ENCODE data around the gene MLLT1. TPM values are rescaled to one million over a fixed set of nuclear protein-coding genes. Genes with fewer than 3 reads are reported as not detected.

The MLLT1 gene
- total and polyA plus RNA-seq, 2 of the 8 experiments (the other 6 are each of a cell fraction or from before 2014, with no cell fraction given) = 18.8 to 45.1 TPM

DNA sequence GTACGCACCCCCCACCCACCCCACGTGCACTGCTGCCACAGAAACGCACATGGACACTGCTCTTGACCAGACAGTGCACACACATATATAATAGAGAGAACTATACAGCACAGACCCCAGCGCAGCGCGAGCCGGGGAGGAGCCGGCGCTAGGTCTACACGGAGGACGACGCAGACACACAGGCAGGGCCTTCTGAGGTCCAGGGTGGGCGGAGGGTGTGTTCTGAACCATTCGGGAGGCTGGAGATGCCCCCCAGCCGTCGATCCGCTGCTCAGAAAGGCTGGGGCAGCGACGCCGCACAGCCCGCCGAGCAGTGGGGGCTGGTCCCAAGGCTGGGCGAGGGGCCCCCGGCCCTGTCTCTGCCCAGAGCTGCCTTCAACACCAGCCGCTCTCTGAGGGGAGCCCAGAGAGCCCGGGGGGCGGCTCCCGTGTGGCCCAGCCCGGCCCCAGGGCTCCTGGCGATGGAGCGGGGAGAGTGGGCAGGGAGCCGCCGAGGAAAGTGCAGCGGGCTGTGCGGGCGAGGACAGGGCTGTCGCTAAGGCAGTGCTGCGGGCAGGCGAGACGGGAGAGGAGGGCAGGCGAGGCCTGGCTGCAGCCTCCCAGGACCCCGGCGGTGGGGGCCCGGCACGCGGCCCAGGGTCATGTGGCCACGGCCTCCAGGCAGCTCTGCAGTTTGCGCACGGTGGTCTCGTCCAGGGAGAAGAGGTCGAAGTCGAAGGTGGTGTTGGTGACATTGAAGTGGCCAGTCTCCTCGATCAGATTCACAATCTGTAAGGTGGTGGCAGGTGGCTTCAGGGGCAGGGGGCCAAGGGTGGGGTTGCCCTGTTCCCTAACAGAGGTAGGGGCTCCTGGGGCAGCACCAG is 67.1 kb downstream of the MLLT1 start (continued):
- TF ChIP-seq KDM1A (IDR thresholded peaks at IDR 0.05; ENCODE audit: borderline replicate concordance, low read length) (no peak), MAFK (IDR thresholded peaks at IDR 0.05; ENCODE audit: low read depth, low read length) (no peak), SIN3A (conservative IDR thresholded peaks at IDR 0.05 in 1 of 2, IDR thresholded peaks at IDR 0.05 in 1 of 2; ENCODE audit: low read depth in 1 of 2, low read length in 2 of 2) (no peak), NRF1 (IDR thresholded peaks at IDR 0.05; ENCODE audit: low read depth, low read length) (no peak)
- TF ChIP-seq, protein P1, sequence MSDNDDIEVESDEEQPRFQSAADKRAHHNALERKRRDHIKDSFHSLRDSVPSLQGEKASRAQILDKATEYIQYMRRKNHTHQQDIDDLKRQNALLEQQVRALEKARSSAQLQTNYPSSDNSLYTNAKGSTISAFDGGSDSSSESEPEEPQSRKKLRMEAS (IDR thresholded peaks at IDR 0.05) = no peak
